HL-60 (cell line): Measurements from ENCODE around the gene OR56A5.

Experiments used
- GABPA ChIP-seq: IDR thresholded peaks from 2 replicates; pipeline ENCODE4 v1.6.1; 2012; ENCODE audit warnings: low read depth
- REST ChIP-seq: IDR thresholded peaks from 2 replicates; pipeline ENCODE4 v1.6.1; 2012; ENCODE audit warnings: low read depth; ENCODE audit not compliant: insufficient replicate concordance
- TF ChIP-seq, protein P1 (sequence below): IDR thresholded peaks from one replicate; pipeline ENCODE4 v1.5.1; 2011; ENCODE audit warnings: low read length, control low read depth, inconsistent platforms; ENCODE audit not compliant: insufficient read depth

DNA sequence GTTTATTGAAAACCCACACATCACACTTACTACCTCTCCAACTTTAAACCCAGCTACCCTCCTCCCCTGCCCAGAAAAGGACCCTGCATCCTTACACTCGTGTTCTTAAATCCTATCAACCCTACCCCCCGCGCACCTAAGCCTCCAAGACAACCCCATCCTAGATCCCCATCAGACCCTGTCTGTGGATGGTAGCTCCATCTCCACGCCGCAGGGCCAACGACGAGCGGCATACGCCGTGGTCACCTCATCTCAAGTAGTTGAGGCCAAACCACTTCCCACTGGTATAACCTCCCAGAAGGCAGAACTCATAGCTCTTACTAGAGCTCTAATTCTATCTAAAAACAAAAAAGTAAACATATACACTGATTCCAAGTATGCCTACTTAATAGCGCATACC, 35.6 kb downstream of the OR56A5 start:
- TF ChIP-seq, protein P1, sequence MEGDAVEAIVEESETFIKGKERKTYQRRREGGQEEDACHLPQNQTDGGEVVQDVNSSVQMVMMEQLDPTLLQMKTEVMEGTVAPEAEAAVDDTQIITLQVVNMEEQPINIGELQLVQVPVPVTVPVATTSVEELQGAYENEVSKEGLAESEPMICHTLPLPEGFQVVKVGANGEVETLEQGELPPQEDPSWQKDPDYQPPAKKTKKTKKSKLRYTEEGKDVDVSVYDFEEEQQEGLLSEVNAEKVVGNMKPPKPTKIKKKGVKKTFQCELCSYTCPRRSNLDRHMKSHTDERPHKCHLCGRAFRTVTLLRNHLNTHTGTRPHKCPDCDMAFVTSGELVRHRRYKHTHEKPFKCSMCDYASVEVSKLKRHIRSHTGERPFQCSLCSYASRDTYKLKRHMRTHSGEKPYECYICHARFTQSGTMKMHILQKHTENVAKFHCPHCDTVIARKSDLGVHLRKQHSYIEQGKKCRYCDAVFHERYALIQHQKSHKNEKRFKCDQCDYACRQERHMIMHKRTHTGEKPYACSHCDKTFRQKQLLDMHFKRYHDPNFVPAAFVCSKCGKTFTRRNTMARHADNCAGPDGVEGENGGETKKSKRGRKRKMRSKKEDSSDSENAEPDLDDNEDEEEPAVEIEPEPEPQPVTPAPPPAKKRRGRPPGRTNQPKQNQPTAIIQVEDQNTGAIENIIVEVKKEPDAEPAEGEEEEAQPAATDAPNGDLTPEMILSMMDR: no peak
- TF ChIP-seq REST (no peak), GABPA (no peak)
